ENCODE measurements around the gene GCNA. TPM values are rescaled to one million over a fixed set of nuclear protein-coding genes. Genes with fewer than 3 reads are reported as not detected.

The GCNA gene, protein sequence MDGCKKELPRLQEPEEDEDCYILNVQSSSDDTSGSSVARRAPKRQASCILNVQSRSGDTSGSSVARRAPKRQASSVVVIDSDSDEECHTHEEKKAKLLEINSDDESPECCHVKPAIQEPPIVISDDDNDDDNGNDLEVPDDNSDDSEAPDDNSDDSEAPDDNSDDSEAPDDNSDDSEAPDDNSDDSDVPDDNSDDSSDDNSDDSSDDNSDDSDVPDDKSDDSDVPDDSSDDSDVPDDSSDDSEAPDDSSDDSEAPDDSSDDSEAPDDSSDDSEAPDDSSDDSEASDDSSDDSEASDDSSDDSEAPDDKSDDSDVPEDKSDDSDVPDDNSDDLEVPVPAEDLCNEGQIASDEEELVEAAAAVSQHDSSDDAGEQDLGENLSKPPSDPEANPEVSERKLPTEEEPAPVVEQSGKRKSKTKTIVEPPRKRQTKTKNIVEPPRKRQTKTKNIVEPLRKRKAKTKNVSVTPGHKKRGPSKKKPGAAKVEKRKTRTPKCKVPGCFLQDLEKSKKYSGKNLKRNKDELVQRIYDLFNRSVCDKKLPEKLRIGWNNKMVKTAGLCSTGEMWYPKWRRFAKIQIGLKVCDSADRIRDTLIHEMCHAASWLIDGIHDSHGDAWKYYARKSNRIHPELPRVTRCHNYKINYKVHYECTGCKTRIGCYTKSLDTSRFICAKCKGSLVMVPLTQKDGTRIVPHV
- polyA plus RNA-seq (ENCODE audit: insufficient read length in 4 of 4): 1 to 10 TPM; 1.3 to 3.7 (median 2.6) TPM

DNA sequence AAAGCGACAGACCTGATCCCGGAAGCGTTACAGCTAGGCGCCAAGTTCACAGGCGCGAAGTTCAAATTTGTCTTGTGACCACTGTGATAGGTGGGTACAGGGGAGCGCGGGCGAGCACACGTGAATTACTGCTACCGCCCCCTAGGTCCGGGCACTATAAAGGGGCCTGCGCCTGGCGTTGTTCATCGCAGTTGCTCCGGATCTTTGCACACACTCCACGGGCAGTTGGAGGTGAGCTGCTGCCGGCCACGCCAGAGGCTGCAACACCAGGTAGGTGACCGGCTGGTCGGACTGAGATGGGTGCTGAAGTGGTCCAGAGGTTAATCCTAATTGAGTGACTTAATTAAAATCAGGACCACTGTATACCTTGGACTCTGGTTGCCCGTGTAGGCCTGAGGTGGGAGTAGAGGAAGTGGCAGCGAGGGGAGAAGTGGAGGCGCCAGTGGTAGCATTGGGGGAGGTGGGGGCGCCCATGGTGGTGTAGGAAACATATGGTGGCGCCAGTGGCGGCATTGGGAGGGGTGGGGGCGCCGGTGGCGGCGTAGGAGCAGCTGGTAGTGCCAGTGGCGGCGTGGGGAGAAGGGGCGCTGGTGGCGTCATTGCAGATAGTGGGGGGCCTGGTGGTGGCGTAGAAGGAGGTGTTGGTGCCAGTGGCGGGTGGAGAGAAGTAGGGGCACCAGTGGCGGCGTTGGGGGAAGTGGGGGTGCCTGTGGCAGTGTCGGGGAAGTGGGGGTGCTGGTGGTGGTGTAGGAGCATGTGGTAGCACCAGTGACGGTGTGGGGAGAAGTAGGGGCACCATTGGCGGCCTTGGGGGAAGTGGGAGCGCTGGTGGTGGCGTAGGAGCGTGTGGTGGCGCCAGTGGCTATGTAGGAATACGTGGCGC lies at the start of gene GCNA:
GCNA (plus strand) TSS at position 185 of the 883 bp plus-strand sequence. CDS start 2,385 bp downstream, outside the sequence.
- no peak for DNase-seq (ENCODE audit: low read depth in 4 of 4, low spot score in 2 of 4)

DNA sequence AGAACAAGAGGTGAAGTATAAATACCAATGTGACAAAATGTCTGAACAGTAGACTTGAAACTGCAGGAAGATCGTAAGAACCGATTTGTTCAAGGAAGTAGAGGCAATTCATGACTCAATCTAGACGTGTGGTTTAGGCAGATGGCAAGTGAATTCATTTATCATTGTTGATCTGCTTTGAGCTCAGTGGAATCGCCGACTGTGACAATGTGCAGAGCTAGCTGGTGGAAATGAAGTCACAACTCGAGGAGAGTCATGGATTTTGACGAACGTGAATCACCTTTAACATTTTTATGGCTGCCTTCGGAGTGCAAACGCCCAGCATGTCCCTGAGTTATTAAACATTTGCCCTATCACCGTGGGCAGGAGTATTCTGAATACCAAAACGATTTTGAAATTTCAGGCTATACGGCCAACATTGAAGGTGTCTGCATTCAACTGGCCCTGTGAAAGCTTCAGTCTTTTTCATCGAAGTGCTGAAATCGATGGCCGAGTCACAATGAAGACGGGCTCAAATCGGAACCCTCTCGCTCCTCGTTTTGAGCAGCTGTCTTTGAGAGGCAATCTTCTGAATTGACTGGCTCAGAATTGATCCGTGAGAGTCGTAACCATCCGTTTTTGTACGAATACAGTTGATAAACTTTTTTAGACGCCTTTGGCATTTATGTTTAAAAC lies 46.0 kb upstream of the GCNA start:
- peak in 1 of 4 donors; percentile 21 for DNase-seq (ENCODE audit: low read depth in 4 of 4, low spot score in 2 of 4)

DNA sequence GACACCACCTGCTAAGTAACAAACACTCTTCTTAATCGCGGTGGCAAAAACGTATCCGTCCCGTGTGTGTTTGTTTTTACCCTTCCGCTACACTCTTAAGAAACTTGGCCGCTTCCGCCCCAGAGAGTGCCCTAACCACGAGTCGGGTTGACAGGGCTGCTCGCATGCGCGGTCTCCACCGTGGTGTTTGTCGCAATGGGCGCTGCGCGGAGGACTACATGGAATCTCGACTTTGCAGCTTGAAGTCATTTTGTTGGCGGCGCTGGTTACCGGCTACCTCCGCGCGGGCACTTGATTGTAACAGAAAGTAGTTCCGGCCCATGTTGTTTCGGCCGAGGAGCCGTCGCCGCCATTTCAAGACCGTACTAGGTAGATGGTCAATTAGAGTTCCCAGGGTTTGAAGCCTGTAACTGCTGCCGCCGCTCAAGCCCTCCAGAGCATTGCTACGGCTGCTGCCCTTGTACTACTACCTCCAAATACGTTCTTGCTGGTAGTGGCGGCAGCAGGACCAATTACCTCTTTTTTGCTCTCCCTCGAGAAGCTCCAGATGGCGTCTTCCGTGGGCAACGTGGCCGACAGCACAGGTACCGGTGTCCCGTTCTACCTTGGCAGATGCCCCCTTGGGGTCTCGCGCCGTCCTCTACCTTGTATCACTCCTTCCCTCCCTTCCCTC lies 45.3 kb upstream of the GCNA start, which contains the start of gene OGT:
OGT (plus strand) TSS at position 352 of the 673 bp plus-strand sequence; CDS start at position 548, 196 bp downstream.
- DNase-seq (ENCODE audit: low read depth in 4 of 4, low spot score in 2 of 4): peak; percentile 72 to 91 (median 83)

DNA sequence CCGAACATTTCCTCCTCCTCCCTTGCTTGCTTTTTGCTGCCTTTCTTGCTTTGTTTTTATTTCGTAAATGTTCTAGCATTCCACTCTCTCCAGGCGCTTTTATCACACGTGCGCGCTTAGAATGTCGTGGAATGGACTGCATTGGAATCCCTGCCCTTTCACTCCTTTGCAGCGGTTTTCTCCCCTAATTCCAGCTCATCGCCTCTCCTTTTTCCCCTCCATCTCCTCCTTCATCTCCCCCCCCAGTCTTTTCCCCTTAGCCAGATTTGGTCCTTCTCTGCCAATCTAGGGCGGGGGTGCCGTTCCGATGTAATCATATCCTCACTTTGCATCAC lies 44.8 kb upstream of the GCNA start:
- peak in 1 of 4 donors; percentile 17 for DNase-seq (ENCODE audit: low read depth in 4 of 4, low spot score in 2 of 4)

DNA sequence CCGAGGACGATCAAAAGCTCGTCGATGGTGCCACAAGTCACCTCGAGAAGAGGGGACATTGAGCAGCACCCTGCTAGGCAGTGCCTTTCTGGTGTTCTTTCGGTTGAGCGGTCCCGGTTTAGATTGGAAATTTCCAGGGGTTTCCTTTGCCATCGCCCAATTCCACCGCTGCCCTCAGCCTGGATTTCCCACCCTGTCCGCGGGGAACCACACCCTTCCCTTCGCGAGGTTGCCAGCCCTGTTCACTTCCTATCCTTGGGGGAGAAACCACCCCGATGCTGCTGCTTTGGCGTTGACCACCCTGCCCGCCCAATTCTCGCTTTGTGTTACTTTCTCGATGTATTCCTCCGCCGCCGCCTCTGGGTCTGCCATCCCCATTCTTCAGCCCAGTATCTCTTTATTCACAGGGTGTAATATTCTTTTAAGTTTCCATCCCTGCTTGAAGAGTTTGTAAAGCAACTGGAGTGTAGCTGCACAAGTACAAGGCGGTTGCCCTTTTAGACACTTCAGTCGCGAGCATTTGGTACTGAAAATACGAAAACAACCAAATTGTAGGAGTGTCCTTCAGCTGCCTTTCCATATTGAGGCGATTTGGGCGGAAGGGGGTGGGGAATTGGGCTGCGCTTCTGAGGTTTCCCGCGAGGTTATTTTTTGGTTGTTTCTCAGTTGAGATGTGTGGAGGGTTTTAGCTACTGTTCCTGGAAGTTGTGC lies 44.2 kb upstream of the GCNA start:
- peak in 1 of 4 donors; percentile 47 for DNase-seq (ENCODE audit: low read depth in 4 of 4, low spot score in 2 of 4)

GRCh38 chrX:71534773-71535544 lies 43.3 kb upstream of the GCNA start:
- no peak for DNase-seq (ENCODE audit: low read depth in 4 of 4, low spot score in 2 of 4)

DNA sequence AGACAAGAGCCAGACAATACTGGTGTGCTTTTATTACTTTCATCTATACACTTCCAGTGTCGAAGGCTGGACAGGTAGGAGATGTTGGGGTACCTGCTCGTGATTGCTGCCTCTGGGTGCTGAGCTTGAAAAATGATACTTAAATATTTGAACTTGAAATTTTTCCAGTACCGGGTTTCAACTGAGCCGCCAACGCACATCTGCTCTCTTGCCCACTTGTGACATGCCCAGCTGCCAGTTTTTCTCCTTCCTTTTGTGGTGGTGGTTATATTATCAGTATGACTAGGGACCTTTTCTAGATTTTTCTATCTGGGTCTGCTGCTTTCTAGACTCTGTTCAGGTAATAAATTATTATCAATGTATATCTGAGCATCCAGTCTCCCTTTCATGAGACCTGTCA lies 42.0 kb upstream of the GCNA start:
- no peak for DNase-seq (ENCODE audit: low read depth in 4 of 4, low spot score in 2 of 4)

DNA sequence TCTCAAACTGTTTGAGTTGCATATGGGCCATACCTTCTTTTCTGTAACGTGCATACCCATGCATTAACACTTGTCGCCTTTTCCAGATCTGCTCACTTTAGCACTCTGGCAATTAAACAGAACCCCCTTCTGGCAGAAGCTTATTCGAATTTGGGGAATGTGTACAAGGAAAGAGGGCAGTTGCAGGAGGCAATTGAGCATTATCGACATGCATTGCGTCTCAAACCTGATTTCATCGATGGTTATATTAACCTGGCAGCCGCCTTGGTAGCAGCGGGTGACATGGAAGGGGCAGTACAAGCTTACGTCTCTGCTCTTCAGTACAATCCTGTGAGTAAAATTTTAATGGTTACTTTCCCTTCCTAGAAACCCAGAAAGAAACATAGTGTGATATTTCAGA lies 40.5 kb upstream of the GCNA start:
- no peak for DNase-seq (ENCODE audit: low read depth in 4 of 4, low spot score in 2 of 4)

GRCh38 chrX:71540801-71541200 lies 37.4 kb upstream of the GCNA start:
- DNase-seq (ENCODE audit: low read depth in 4 of 4, low spot score in 2 of 4): no peak

DNA sequence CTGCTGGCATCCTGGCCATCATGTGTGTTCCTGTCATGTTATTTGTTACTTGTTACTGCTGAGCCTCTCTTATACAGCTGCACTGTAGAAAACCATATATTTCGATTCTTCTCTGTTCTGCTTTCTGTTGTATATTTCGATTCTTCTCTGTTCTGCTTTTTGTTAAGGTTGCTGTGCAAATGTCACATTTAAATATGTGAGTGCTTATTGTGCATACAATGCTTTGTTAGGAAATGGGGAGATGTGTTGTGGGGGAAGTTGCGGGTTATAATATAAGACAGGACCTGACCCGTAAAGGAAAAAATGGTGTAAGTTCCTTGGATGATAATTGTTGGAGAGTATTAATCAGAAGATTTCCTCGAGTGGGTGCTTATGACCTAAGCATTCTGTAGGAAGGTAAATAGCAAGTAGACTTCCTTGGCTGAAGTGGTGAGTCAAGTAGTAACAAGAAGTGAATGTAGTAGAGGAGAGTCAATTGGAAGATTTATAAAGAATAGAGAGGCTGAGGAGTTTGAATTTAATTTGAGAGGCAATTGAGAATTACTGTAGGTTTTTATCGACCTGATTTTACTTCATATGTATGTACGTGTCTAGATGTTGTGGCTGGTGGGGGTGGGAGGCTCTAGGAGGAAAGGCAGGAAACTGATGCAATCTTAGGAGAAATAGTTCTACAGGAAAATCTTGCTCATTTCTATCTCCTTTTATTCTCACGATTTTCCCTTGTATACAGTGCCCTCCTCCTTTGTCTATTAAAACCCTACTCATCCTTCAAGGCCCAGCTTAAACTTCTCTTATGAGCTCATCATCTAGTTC lies 36.8 kb upstream of the GCNA start:
- no peak for DNase-seq (ENCODE audit: low read depth in 4 of 4, low spot score in 2 of 4)

DNA sequence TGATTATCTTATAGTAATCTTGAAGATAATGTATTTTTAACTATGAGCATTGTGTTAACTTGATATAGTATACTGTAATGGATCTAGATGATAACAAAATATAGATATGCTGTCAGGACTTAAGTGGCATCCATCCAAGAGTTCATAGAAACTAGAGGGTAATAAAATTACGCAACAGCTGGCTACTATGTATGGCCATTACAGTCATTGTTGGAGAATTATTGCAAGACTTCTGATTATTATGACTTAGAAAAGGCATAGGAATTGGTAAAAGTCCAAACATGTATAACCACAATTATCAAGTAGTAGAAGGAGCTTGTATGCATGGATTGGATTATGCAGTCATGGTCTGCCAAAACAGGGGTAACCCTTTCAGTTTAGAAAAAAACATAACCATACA lies 35.8 kb upstream of the GCNA start:
- DNase-seq (ENCODE audit: low read depth in 4 of 4, low spot score in 2 of 4): no peak

DNA sequence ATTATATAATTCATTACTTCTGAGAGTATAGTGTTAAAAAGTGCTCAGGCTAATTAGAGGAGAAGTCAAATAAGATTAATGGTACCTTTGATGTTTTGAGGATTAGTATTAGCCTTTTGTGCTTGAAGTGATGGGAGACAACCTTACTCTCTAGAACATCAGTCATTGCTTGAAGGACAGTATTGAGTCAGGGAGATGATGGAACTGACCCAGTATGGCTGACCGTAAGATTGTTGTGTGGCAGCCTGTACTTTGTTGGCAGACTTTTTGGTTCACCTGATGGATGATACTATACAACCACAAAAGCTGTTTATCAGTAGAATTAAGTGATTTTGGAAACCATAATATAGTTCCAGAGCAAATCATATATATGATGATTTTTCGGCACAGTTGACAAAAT lies 35.4 kb upstream of the GCNA start:
- no peak for DNase-seq (ENCODE audit: low read depth in 4 of 4, low spot score in 2 of 4)

DNA sequence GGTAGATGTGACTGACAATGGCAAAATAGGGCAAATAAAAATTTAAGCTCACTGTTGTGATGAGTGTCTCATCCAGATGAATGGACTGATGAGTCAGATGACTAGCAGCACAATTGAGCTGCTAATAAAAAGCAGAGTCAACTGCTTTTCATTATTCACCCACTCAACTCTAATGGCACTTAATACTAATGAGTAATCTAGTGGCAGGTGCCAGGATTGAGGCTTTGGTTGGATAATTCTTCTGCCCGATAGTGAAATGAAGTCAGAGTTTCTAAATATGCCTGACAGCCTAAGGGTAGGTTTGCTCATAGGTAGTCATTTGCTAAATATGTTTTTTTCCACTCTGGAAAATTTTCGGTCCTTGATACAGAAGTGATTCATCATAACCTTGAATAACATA lies 34.9 kb upstream of the GCNA start:
- DNase-seq (ENCODE audit: low read depth in 4 of 4, low spot score in 2 of 4): no peak

- DNase-seq (ENCODE audit: low read depth in 4 of 4, low spot score in 2 of 4): no peak
These were observed 32.9 kb upstream of the GCNA start for GRCh38 chrX:71545364-71545763.

GRCh38 chrX:71546879-71547278 lies 31.4 kb upstream of the GCNA start:
- no peak for DNase-seq (ENCODE audit: low read depth in 4 of 4, low spot score in 2 of 4)

DNA sequence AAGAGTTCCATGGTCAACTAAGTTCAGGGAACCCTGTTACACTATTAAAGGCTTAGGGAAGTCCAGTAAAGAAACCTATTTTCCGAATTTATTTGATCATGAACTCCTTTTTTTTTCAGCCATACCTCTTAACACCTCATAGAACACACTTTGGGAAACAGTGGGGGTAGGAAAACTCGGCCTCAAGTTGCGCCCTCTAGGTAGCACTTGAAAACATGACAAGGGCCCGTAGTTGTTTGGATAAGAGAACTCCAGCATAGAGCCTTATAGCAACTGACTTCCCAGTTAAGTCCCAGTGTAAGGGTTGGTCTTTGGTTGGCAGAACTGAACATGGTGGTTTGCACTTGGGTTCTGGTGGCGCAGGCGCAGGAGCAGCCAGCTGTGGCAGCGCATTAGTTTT lies 30.9 kb upstream of the GCNA start:
- no peak for DNase-seq (ENCODE audit: low read depth in 4 of 4, low spot score in 2 of 4)

DNA sequence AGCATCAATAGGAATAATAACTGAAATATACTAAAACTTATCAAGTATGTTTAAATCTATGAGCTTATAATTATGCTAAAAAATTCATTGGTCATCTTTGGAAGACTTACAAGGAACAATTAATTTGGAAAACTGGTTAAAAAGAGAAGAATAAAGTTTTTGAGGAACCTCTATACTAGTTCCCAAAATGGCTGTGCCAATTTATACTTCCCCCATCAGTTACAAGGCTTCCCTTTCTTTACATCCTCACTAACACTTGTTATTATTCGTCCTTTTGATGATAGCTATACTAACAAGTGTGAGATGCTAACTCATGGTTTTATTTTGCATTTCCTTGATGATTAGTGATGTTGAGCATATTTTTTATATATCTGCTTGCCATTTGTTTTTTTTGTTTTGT lies 28.3 kb upstream of the GCNA start:
- no peak for DNase-seq (ENCODE audit: low read depth in 4 of 4, low spot score in 2 of 4)

DNA sequence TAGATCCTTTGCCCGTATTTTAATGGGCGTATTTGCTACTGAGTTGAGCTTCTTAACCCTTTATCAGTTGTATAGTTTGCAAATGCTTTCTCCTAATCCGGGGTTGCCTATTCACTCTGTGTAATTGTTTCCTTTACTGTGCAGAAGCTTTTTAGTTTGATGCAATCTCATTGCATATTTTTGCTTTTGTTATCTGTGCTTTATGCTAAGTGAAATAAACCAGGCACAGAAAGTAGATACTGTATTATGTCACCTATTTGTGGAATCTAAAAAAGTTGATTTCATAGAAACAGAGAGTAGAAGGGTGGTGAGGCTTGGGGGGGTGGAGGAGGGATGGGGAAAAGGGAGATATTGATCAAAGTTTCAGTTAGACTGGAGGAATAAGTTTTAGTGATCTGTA lies 27.7 kb upstream of the GCNA start:
- DNase-seq (ENCODE audit: low read depth in 4 of 4, low spot score in 2 of 4): no peak

Measured in left renal cortex interstitium (tissue), 4 donors.